Activated naive CD8-positive, alpha-beta T cell (primary cell): ENCODE measurements around the gene WNT6.
A peak's percentile ranks its signal among the peaks of the same experiment; 100 is the strongest.

Experiments
- H3K27ac Mint-ChIP-seq: one replicate; pipeline ENCODE4 v1.8.0; 2021; ENCODE audit warnings: mixed read lengths
- H3K27me3 Mint-ChIP-seq: one replicate; pipeline ENCODE4 v1.8.0; 2021; ENCODE audit warnings: mixed read lengths
- H3K36me3 Mint-ChIP-seq: one replicate; pipeline ENCODE4 v1.8.0; 2021; ENCODE audit warnings: mixed read lengths
- H3K4me1 Mint-ChIP-seq: one replicate; pipeline ENCODE4 v1.8.0; 2021; ENCODE audit warnings: low read depth, mixed read lengths
- H3K4me3 Mint-ChIP-seq: one replicate; pipeline ENCODE4 v1.8.0; 2021; ENCODE audit warnings: mild to moderate bottlenecking, mixed read lengths
- H3K9me3 Mint-ChIP-seq: one replicate; pipeline ENCODE4 v1.8.0; 2021; ENCODE audit warnings: low read depth, mixed read lengths

WNT6 gene

GRCh38 chr2:218859556-218859987, at the start of gene WNT6:
TSS of gene WNT6 (plus strand) at chr2:218859805. CDS start at chr2:218860038, 233 bp downstream.
- H3K4me1 Mint-ChIP-seq, result peaks cover 24% of the 10 kb centered on the region
- H3K9me3 Mint-ChIP-seq, result no peaks in the 10 kb centered on the region
- peak within 1 kb of the TSS; percentile 70 for H3K4me3 Mint-ChIP-seq
- H3K36me3 Mint-ChIP-seq, result no peaks in the 10 kb centered on the region
- peaks cover 54% of the 10 kb centered on the region for H3K27me3 Mint-ChIP-seq
- H3K27ac Mint-ChIP-seq, result no peak within 1 kb of the TSS

- Mint-ChIP-seq H3K4me3 (no peak overlapping the region), H3K27ac (no peak overlapping the region), H3K9me3 (peaks cover 1% of the 10 kb centered on the region), H3K36me3 (no peaks in the 10 kb centered on the region), H3K4me1 (no peaks in the 10 kb centered on the region), H3K27me3 (peaks cover 22% of the 10 kb centered on the region)
These were observed 49.3 kb upstream of the WNT6 start for GRCh38 chr2:218810256-218810655.

GRCh38 chr2:218811382-218811781, 48.2 kb upstream of the WNT6 start:
- no peaks in the 10 kb centered on the region for H3K4me1 Mint-ChIP-seq
- H3K4me3 Mint-ChIP-seq, result no peak overlapping the region
- no peaks in the 10 kb centered on the region for H3K36me3 Mint-ChIP-seq
- H3K27me3 Mint-ChIP-seq, result peaks cover 17% of the 10 kb centered on the region
- H3K9me3 Mint-ChIP-seq, result no peaks in the 10 kb centered on the region
- H3K27ac Mint-ChIP-seq, result no peak overlapping the region

GRCh38 chr2:218812096-218812815, 47.3 kb upstream of the WNT6 start:
- H3K36me3 Mint-ChIP-seq, result no peaks in the 10 kb centered on the region
- H3K4me3 Mint-ChIP-seq, result no peak overlapping the region
- H3K4me1 Mint-ChIP-seq, result no peaks in the 10 kb centered on the region
- peak overlapping the region; percentile 16 for H3K27ac Mint-ChIP-seq
- H3K27me3 Mint-ChIP-seq, result peaks cover 14% of the 10 kb centered on the region
- H3K9me3 Mint-ChIP-seq, result no peaks in the 10 kb centered on the region

GRCh38 chr2:218812861-218813260, 46.7 kb upstream of the WNT6 start:
- peaks cover 12% of the 10 kb centered on the region for H3K27me3 Mint-ChIP-seq
- H3K27ac Mint-ChIP-seq, result peak overlapping the region; percentile 16
- H3K9me3 Mint-ChIP-seq, result no peaks in the 10 kb centered on the region
- no peaks in the 10 kb centered on the region for H3K36me3 Mint-ChIP-seq
- no peak overlapping the region for H3K4me3 Mint-ChIP-seq
- no peaks in the 10 kb centered on the region for H3K4me1 Mint-ChIP-seq

- H3K27ac Mint-ChIP-seq, result no peak overlapping the region
- H3K27me3 Mint-ChIP-seq, result peaks cover 6% of the 10 kb centered on the region
- H3K36me3 Mint-ChIP-seq, result no peaks in the 10 kb centered on the region
These were observed 45.7 kb upstream of the WNT6 start for GRCh38 chr2:218813771-218814460.

GRCh38 chr2:218814540-218815243, 44.9 kb upstream of the WNT6 start:
- no peaks in the 10 kb centered on the region for H3K4me1 Mint-ChIP-seq
- no peak overlapping the region for H3K4me3 Mint-ChIP-seq
- H3K27me3 Mint-ChIP-seq, result peaks cover 4% of the 10 kb centered on the region
- H3K27ac Mint-ChIP-seq, result no peak overlapping the region
- no peaks in the 10 kb centered on the region for H3K36me3 Mint-ChIP-seq
- H3K9me3 Mint-ChIP-seq, result no peaks in the 10 kb centered on the region

More at GRCh38 chr2:218813771-218814460, 45.7 kb upstream of the WNT6 start:
- Mint-ChIP-seq H3K9me3 (no peaks in the 10 kb centered on the region), H3K4me3 (no peak overlapping the region), H3K4me1 (no peaks in the 10 kb centered on the region)

- H3K4me1 Mint-ChIP-seq, result no peaks in the 10 kb centered on the region
- no peaks in the 10 kb centered on the region for H3K36me3 Mint-ChIP-seq
- no peaks in the 10 kb centered on the region for H3K9me3 Mint-ChIP-seq
- no peak overlapping the region for H3K27ac Mint-ChIP-seq
- H3K4me3 Mint-ChIP-seq, result no peak overlapping the region
- peaks cover 4% of the 10 kb centered on the region for H3K27me3 Mint-ChIP-seq
These were observed 44.4 kb upstream of the WNT6 start for GRCh38 chr2:218815244-218815637.

- H3K27me3 Mint-ChIP-seq, result peaks cover 6% of the 10 kb centered on the region
- no peaks in the 10 kb centered on the region for H3K9me3 Mint-ChIP-seq
- no peak overlapping the region for H3K4me3 Mint-ChIP-seq
- H3K36me3 Mint-ChIP-seq, result no peaks in the 10 kb centered on the region
- no peak overlapping the region for H3K27ac Mint-ChIP-seq
- H3K4me1 Mint-ChIP-seq, result no peaks in the 10 kb centered on the region
These were observed 44.0 kb upstream of the WNT6 start for GRCh38 chr2:218815649-218816048.

GRCh38 chr2:218816561-218817011, 43.0 kb upstream of the WNT6 start:
- H3K27ac Mint-ChIP-seq, result no peak overlapping the region
- no peaks in the 10 kb centered on the region for H3K9me3 Mint-ChIP-seq

GRCh38 chr2:218819093-218819492, 40.5 kb upstream of the WNT6 start:
- no peaks in the 10 kb centered on the region for H3K9me3 Mint-ChIP-seq
- H3K4me3 Mint-ChIP-seq, result no peak overlapping the region
- peaks cover 5% of the 10 kb centered on the region for H3K27me3 Mint-ChIP-seq
- H3K36me3 Mint-ChIP-seq, result no peaks in the 10 kb centered on the region
- H3K4me1 Mint-ChIP-seq, result no peaks in the 10 kb centered on the region
- H3K27ac Mint-ChIP-seq, result no peak overlapping the region

More at GRCh38 chr2:218816561-218817011, 43.0 kb upstream of the WNT6 start:
- Mint-ChIP-seq H3K4me1 (no peaks in the 10 kb centered on the region), H3K4me3 (no peak overlapping the region), H3K27me3 (peaks cover 9% of the 10 kb centered on the region), H3K36me3 (no peaks in the 10 kb centered on the region)

GRCh38 chr2:218820746-218821369, 38.7 kb upstream of the WNT6 start:
- Mint-ChIP-seq H3K27ac (no peak overlapping the region), H3K4me3 (no peak overlapping the region), H3K36me3 (no peaks in the 10 kb centered on the region), H3K9me3 (no peaks in the 10 kb centered on the region), H3K4me1 (no peaks in the 10 kb centered on the region), H3K27me3 (peaks cover 5% of the 10 kb centered on the region)

GRCh38 chr2:218821605-218822211, 37.9 kb upstream of the WNT6 start:
- Mint-ChIP-seq H3K27me3 (peaks cover 5% of the 10 kb centered on the region), H3K4me1 (no peaks in the 10 kb centered on the region), H3K27ac (no peak overlapping the region), H3K9me3 (no peaks in the 10 kb centered on the region), H3K36me3 (no peaks in the 10 kb centered on the region), H3K4me3 (no peak overlapping the region)

GRCh38 chr2:218822622-218823021, 37.0 kb upstream of the WNT6 start:
- H3K27me3 Mint-ChIP-seq, result peaks cover 5% of the 10 kb centered on the region
- no peak overlapping the region for H3K4me3 Mint-ChIP-seq
- no peaks in the 10 kb centered on the region for H3K36me3 Mint-ChIP-seq
- H3K4me1 Mint-ChIP-seq, result no peaks in the 10 kb centered on the region
- no peaks in the 10 kb centered on the region for H3K9me3 Mint-ChIP-seq
- no peak overlapping the region for H3K27ac Mint-ChIP-seq
